Neural crest cell (in vitro differentiated cells): ENCODE measurements around the gene C3orf52. TPM values are rescaled to one million over a fixed set of nuclear protein-coding genes. Genes with fewer than 3 reads are reported as not detected.
"Not testable (repeated sequence)": the region's sequence is repeated elsewhere in the genome, so short reads cannot be mapped to it uniquely, and the experiment has no call there.

Experiments
- DNase-seq: peaks from one replicate; pipeline ENCODE4 v3.0.0; 2021; ENCODE audit warnings: low read depth, mixed read lengths, low spot score
- H3K27ac Mint-ChIP-seq: one replicate; pipeline ENCODE4 v1.8.0; 2021; ENCODE audit warnings: mild to moderate bottlenecking, mixed read lengths; ENCODE audit not compliant: unreplicated experiment
- H3K27me3 Mint-ChIP-seq: 2 replicates; pipeline ENCODE4 v1.8.0; 2021; ENCODE audit warnings: low read depth, mild to moderate bottlenecking, mixed read lengths
- H3K36me3 Mint-ChIP-seq: 2 replicates; pipeline ENCODE4 v1.8.0; 2021; ENCODE audit warnings: low read depth, mild to moderate bottlenecking, mixed read lengths
- H3K4me1 Mint-ChIP-seq: 2 replicates; pipeline ENCODE4 v1.8.0; 2021; ENCODE audit warnings: mixed read lengths
- H3K4me3 Mint-ChIP-seq: one replicate; pipeline ENCODE4 v1.8.0; 2021; ENCODE audit warnings: mild to moderate bottlenecking, mixed read lengths
- H3K9me3 Mint-ChIP-seq: 2 replicates; pipeline ENCODE4 v1.8.0; 2021; ENCODE audit warnings: mixed read lengths
- CTCF ChIP-seq: fragments of 200-600 bp; sonication (generic); conservative IDR thresholded peaks from 2 replicates; pipeline ENCODE4 v1.5.0; 2021; ENCODE audit warnings: antibody characterized with exemption, mild to moderate bottlenecking
- total RNA-seq: library from RNA; stranded (reverse); gene quantifications from 2 replicates; pipeline ENCODE4 v1.2.1, GENCODE V29; 2021

Gene C3orf52
- total RNA-seq, 1 donor from 2014 or later: 22.5 TPM

- Mint-ChIP-seq H3K4me3 (no peak overlapping the region), H3K27me3 (no peaks in the 10 kb centered on the region), H3K9me3 (no peaks in the 10 kb centered on the region), H3K4me1 (no peaks in the 10 kb centered on the region), H3K27ac (no peak overlapping the region), H3K36me3 (no peaks in the 10 kb centered on the region)
- DNase-seq: no peak
- no peak for TF ChIP-seq CTCF
Measured at GRCh38 chr3:112061152-112061551, 25.0 kb upstream of the C3orf52 start.

GRCh38 chr3:112072387-112073060 lies 13.7 kb upstream of the C3orf52 start:
- not testable (repeated sequence) for DNase-seq, H3K27me3 Mint-ChIP-seq, H3K4me3 Mint-ChIP-seq, H3K36me3 Mint-ChIP-seq, H3K9me3 Mint-ChIP-seq, H3K27ac Mint-ChIP-seq
- H3K4me1 Mint-ChIP-seq: peaks cover 17% of the 10 kb centered on the region

GRCh38 chr3:112074006-112074405 lies 12.2 kb upstream of the C3orf52 start:
- no peaks in the 10 kb centered on the region for H3K27me3 Mint-ChIP-seq
- no peak overlapping the region for H3K4me3 Mint-ChIP-seq
- H3K27ac Mint-ChIP-seq: no peak overlapping the region
- no peaks in the 10 kb centered on the region for H3K9me3 Mint-ChIP-seq
- no peak for TF ChIP-seq CTCF
- peaks cover 17% of the 10 kb centered on the region for H3K4me1 Mint-ChIP-seq
- H3K36me3 Mint-ChIP-seq: no peaks in the 10 kb centered on the region
- no peak for DNase-seq

- H3K27ac Mint-ChIP-seq: no peak overlapping the region
Measured at GRCh38 chr3:112074616-112075497, 11.3 kb upstream of the C3orf52 start.

GRCh38 chr3:112078125-112079083 lies 7.8 kb upstream of the C3orf52 start:
- Mint-ChIP-seq H3K9me3 (no peaks in the 10 kb centered on the region), H3K27me3 (no peaks in the 10 kb centered on the region), H3K4me3 (no peak overlapping the region), H3K4me1 (peaks cover 17% of the 10 kb centered on the region), H3K36me3 (no peaks in the 10 kb centered on the region), H3K27ac (no peak overlapping the region)
- no peak for DNase-seq
- TF ChIP-seq CTCF: no peak

More at GRCh38 chr3:112074616-112075497, 11.3 kb upstream of the C3orf52 start:
- Mint-ChIP-seq H3K27me3 (no peaks in the 10 kb centered on the region), H3K4me1 (peaks cover 17% of the 10 kb centered on the region), H3K36me3 (no peaks in the 10 kb centered on the region), H3K4me3 (no peak overlapping the region), H3K9me3 (no peaks in the 10 kb centered on the region)
- TF ChIP-seq CTCF: no peak
- no peak for DNase-seq
